Measurements from ENCODE around the gene MSI1. TPM values are rescaled to one million over a fixed set of nuclear protein-coding genes. Genes with fewer than 3 reads are reported as not detected.

Gene MSI1
- total and polyA plus RNA-seq, 3 experiments from 2014 or later: 0.22 TPM; not detected in 1

Other genes starting within 250 kb of the MSI1 start
- 100 to 1,000 TPM; 150 to 157 TPM for gene GCN1, start 174.4 kb downstream of the MSI1 start, total RNA-seq
- gene GCN1, start 174.4 kb downstream of the MSI1 start, polyA plus RNA-seq: 30.0 TPM
- 1,000 to 10,000 TPM; 4,137 to 4,308 TPM for gene RPLP0, start 168.1 kb downstream of the MSI1 start, total RNA-seq
- 1,675 TPM for gene RPLP0, start 168.1 kb downstream of the MSI1 start, polyA plus RNA-seq
- 10 to 100 TPM; 33.7 to 35.9 TPM for gene PXN, start 103.4 kb downstream of the MSI1 start, total RNA-seq
- gene PXN, start 103.4 kb downstream of the MSI1 start, polyA plus RNA-seq: 146 TPM
- gene RNU4-2, start 77.3 kb downstream of the MSI1 start, total RNA-seq: 1,000 to 10,000 TPM; 1,831 to 1,935 TPM
- gene RNU4-2, start 77.3 kb downstream of the MSI1 start, polyA plus RNA-seq: 44.9 TPM
- 100 to 1,000 TPM; 628 to 678 TPM for gene RNU4-1, start 75.9 kb downstream of the MSI1 start, total RNA-seq
- not detected for gene RNU4-1, start 75.9 kb downstream of the MSI1 start, polyA plus RNA-seq
- 1 to 10 TPM; 1.8 to 1.9 TPM for gene SIRT4, start 66.8 kb downstream of the MSI1 start, total RNA-seq
- gene SIRT4, start 66.8 kb downstream of the MSI1 start, polyA plus RNA-seq: 0.68 TPM
- gene PLA2G1B, start 41.4 kb downstream of the MSI1 start, total RNA-seq: not detected
- gene PLA2G1B, start 41.4 kb downstream of the MSI1 start, polyA plus RNA-seq: not detected
- 100 to 1,000 TPM; 475 TPM for gene COX6A1, start 68.9 kb upstream of the MSI1 start, total RNA-seq
- 785 TPM for gene COX6A1, start 68.9 kb upstream of the MSI1 start, polyA plus RNA-seq
- gene TRIAP1, start 77.2 kb upstream of the MSI1 start, total RNA-seq: 10 to 100 TPM; 87.0 to 88.1 TPM
- gene TRIAP1, start 77.2 kb upstream of the MSI1 start, polyA plus RNA-seq: 51.6 TPM
- 10 to 100 TPM; 28.6 to 30.6 TPM for gene GATC, start 77.3 kb upstream of the MSI1 start, total RNA-seq
- gene GATC, start 77.3 kb upstream of the MSI1 start, polyA plus RNA-seq: 29.8 TPM
- 100 to 1,000 TPM; 269 to 272 TPM for gene SRSF9, start 100.6 kb upstream of the MSI1 start, total RNA-seq
- gene SRSF9, start 100.6 kb upstream of the MSI1 start, polyA plus RNA-seq: 214 TPM
- 100 to 1,000 TPM; 288 to 296 TPM for gene DYNLL1, start 126.9 kb upstream of the MSI1 start, total RNA-seq
- 304 TPM for gene DYNLL1, start 126.9 kb upstream of the MSI1 start, polyA plus RNA-seq
- gene COQ5, start 160.0 kb upstream of the MSI1 start, total RNA-seq: 10 to 100 TPM; 37.5 to 39.0 TPM
- 39.7 TPM for gene COQ5, start 160.0 kb upstream of the MSI1 start, polyA plus RNA-seq
- gene RNF10, start 165.2 kb upstream of the MSI1 start, total RNA-seq: 100 to 1,000 TPM; 173 to 205 TPM
- 134 TPM for gene RNF10, start 165.2 kb upstream of the MSI1 start, polyA plus RNA-seq
- 10 to 100 TPM; 77.9 to 83.1 TPM for gene POP5, start 212.2 kb upstream of the MSI1 start, total RNA-seq
- 101 TPM for gene POP5, start 212.2 kb upstream of the MSI1 start, polyA plus RNA-seq